Upper lobe of right lung (tissue), 1 donor: Measurements from ENCODE around the gene GOLPH3L. TPM values are rescaled to one million over a fixed set of nuclear protein-coding genes. Genes with fewer than 3 reads are reported as not detected.
"Not testable (repeated sequence)": the region's sequence is repeated elsewhere in the genome, so short reads cannot be mapped to it uniquely, and the experiment has no call there.

Source experiments
- ATAC-seq: fragments of 200-7000 bp; cut with Tn5 transposase; one replicate; pipeline ENCODE4 v1.9.1; 2020; ENCODE audit warnings: mild to moderate bottlenecking, moderate library complexity
- DNase-seq: peaks from one replicate; pipeline ENCODE4 v3.0.0-alpha.2; 2020
- H3K27ac ChIP-seq: fragments of 200-600 bp; one replicate; pipeline ENCODE4 v1.8.0; 2022
- H3K27me3 ChIP-seq: fragments of 200-600 bp; one replicate; pipeline ENCODE4 v1.8.0; 2022; ENCODE audit warnings: mild to moderate bottlenecking
- H3K36me3 ChIP-seq: fragments of 200-600 bp; one replicate; pipeline ENCODE4 v1.8.0; 2022
- H3K4me1 ChIP-seq: fragments of 200-600 bp; one replicate; pipeline ENCODE4 v1.8.0; 2022
- H3K4me3 ChIP-seq: fragments of 200-600 bp; one replicate; pipeline ENCODE4 v1.8.0; 2022; ENCODE audit warnings: mild to moderate bottlenecking
- H3K9me3 ChIP-seq: fragments of 200-600 bp; one replicate; pipeline ENCODE4 v1.8.0; 2022
- intact Hi-C: fragments of 100-400 bp; cut with DNase I; formaldehyde crosslinking; loops from one replicate; pipeline ENCODE4 v1.11.0; 2022
- total RNA-seq: library from RNA; stranded (reverse); fragmentation: NEBNext Ultra II Directional; extraction: Animal tissue kit (Norgen Biotek cat#: 25700); gene quantifications from one replicate; pipeline ENCODE4 v1.2.1, GENCODE V29; 2021
- TF ChIP-seq, protein P1 (sequence below): fragments of 200-600 bp; IDR thresholded peaks from one replicate; pipeline ENCODE4 v1.8.0; 2022; ENCODE audit warnings: antibody characterized with exemption
- donor health status: DM: no; HTN: yes; CAD: no; lungs with severe emphysema.

The GOLPH3L gene
- total RNA-seq, 1 donor from 2014 or later = 32.2 TPM

DNA sequence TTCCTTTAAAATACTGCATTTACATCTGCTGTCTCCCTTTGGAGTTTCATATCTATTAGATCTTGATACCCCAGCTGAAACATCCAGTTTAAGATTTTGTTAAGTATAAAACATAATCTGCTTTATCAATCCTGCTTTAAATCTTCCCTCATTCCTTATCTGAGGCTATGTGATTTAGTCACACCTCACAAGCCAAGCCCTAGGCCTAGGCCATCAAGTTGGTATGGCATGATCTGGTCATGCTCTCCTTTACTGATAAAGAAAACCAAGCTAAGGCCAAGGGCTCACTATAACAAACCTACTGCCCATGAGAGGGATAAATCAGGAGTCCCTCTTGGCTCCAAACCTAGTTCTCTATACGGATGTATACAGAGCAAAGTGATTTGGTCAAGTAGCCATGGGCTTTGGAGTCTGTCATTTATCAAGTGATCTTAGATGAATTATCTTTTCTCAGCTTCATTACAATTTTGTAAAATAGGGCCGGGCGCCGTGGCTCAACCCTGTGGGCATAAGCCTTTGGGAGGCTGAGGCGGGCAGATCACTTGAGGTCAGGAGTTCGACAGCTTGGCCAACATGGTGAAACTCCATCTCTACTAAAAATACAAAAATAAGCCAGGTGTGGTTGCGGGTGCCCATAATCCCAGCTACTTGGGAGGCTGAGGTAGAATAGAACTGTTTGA lies 90.4 kb downstream of the GOLPH3L start:
- no peaks in the 10 kb centered on the region for H3K36me3 ChIP-seq
- TF ChIP-seq, protein P1, sequence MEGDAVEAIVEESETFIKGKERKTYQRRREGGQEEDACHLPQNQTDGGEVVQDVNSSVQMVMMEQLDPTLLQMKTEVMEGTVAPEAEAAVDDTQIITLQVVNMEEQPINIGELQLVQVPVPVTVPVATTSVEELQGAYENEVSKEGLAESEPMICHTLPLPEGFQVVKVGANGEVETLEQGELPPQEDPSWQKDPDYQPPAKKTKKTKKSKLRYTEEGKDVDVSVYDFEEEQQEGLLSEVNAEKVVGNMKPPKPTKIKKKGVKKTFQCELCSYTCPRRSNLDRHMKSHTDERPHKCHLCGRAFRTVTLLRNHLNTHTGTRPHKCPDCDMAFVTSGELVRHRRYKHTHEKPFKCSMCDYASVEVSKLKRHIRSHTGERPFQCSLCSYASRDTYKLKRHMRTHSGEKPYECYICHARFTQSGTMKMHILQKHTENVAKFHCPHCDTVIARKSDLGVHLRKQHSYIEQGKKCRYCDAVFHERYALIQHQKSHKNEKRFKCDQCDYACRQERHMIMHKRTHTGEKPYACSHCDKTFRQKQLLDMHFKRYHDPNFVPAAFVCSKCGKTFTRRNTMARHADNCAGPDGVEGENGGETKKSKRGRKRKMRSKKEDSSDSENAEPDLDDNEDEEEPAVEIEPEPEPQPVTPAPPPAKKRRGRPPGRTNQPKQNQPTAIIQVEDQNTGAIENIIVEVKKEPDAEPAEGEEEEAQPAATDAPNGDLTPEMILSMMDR = no peak
- DNase-seq (no peak), ATAC-seq (no peak)
- no peaks in the 10 kb centered on the region for H3K9me3 ChIP-seq
- H3K4me3 ChIP-seq = no peak overlapping the region
- intact Hi-C loops = no loop called here
- H3K27ac ChIP-seq = no peak overlapping the region
- no peaks in the 10 kb centered on the region for H3K27me3 ChIP-seq
- peaks cover 37% of the 10 kb centered on the region for H3K4me1 ChIP-seq

DNA sequence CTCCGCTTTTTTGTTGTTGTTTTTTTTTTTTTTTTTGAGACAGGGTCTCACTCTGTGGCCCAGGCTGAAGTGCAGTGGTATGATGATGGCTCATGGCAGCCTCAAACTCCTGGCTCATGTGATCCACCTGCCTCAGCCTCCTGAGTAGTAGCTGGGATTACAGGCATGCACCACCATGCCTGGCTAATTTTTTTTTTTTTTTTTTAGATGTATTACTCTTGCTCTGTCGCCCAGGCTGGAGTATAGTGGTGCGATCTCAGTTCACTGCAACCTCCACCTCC lies 91.6 kb downstream of the GOLPH3L start:
- intact Hi-C loops, H3K27ac ChIP-seq, H3K27me3 ChIP-seq, H3K36me3 ChIP-seq, ATAC-seq, H3K4me3 ChIP-seq, H3K9me3 ChIP-seq: not testable (repeated sequence)
- H3K4me1 ChIP-seq = peaks cover 25% of the 10 kb centered on the region
- peak; percentile 3 for DNase-seq

DNA sequence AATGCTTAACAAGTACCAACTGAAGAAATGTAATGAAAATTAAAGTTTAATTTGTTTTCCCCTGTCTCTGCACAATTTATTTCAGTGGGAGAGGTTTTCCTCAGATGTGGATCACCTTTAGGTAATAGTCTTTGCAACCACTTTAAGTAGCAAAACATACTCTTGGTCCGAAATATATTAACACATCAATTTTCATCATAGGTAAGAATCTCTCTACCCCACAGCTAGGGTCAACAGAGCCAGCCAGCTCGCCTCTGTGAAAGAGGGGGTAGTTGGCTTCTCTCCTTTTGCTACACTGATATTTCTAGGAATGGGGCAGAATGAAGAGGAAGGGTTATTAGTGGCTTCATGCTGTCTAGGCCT lies 92.7 kb downstream of the GOLPH3L start:
- DNase-seq (no peak), ATAC-seq (no peak)
- TF ChIP-seq, protein P1 = no peak
- intact Hi-C loops = no loop called here
- H3K27ac ChIP-seq = peak overlapping the region; percentile 79
- no peaks in the 10 kb centered on the region for H3K27me3 ChIP-seq
- H3K4me3 ChIP-seq = no peak overlapping the region
- H3K4me1 ChIP-seq = peaks cover 18% of the 10 kb centered on the region
- H3K36me3 ChIP-seq = no peaks in the 10 kb centered on the region
- no peaks in the 10 kb centered on the region for H3K9me3 ChIP-seq

DNA sequence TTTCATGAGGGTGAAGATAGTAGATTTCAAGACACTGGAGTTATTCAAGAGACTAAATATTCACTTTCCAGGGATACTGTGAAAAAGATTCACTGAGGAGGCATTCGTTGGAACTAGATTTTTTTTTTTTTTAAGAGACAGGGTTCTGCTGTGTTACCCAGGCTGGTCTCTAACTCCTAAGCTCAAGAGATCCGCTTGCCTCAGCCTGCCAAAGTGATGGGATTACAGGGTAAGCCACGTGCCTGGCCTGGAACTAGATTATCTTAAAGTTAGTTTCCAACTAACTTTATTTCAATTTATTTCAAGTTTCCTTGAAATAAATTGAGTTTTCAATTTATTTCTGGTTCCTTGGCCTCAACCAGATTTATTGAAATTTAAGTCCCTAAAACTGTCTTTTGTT lies 93.2 kb downstream of the GOLPH3L start:
- no peaks in the 10 kb centered on the region for H3K36me3 ChIP-seq
- peaks cover 15% of the 10 kb centered on the region for H3K4me1 ChIP-seq
- H3K27me3 ChIP-seq = no peaks in the 10 kb centered on the region
- intact Hi-C loops = no loop called here
- DNase-seq (no peak), ATAC-seq (no peak)
- TF ChIP-seq, protein P1 = no peak
- no peak overlapping the region for H3K4me3 ChIP-seq
- H3K9me3 ChIP-seq = no peaks in the 10 kb centered on the region
- no peak overlapping the region for H3K27ac ChIP-seq

DNA sequence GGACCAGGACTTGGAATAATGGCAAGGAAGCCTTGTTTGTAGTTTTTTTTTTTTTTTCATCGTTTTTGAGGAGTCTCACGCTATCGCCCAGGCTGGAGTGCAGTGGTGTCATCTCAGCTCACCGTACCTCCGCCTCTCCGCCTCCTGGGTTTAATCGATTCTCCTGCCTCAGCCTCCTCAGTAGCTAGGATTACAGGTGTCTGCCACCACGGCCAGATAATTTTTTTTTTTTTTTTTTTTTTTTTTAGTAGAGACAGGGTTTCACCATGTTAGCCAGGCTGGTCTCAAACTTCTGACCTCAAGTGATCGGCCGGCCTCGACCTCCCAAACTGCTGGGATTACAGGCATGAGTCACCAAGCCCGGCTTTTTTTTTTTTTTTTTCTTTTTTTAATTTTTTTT lies 94.6 kb downstream of the GOLPH3L start:
- H3K36me3 ChIP-seq, ATAC-seq, H3K27ac ChIP-seq, intact Hi-C loops, H3K4me3 ChIP-seq, DNase-seq, H3K27me3 ChIP-seq, H3K9me3 ChIP-seq: not testable (repeated sequence)
- peaks cover 15% of the 10 kb centered on the region for H3K4me1 ChIP-seq

DNA sequence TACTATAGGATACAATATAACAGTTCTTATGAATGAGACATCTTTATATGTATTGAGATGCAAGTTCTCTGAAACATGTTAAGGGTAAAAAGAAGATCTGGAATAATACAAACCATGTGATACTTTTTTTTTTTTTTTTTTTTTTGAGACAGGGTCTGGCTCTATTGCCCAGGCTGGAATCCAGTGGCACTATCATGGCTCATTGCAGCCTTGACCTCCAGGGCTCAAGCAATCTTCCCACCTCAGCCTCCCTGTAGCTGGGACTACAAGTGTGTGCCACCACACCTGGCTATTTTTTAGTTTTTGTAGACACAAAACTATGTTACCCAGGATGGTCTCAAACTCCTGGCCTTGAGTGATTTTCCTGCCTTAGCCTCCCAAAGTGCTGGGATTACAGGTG lies 95.4 kb downstream of the GOLPH3L start:
- intact Hi-C loops = no loop called here
- H3K27ac ChIP-seq = no peak overlapping the region
- H3K4me1 ChIP-seq = peaks cover 15% of the 10 kb centered on the region
- ATAC-seq (no peak), DNase-seq (no peak)
- H3K4me3 ChIP-seq = no peak overlapping the region
- no peaks in the 10 kb centered on the region for H3K36me3 ChIP-seq
- TF ChIP-seq, protein P1 = no peak
- no peaks in the 10 kb centered on the region for H3K9me3 ChIP-seq
- no peaks in the 10 kb centered on the region for H3K27me3 ChIP-seq

DNA sequence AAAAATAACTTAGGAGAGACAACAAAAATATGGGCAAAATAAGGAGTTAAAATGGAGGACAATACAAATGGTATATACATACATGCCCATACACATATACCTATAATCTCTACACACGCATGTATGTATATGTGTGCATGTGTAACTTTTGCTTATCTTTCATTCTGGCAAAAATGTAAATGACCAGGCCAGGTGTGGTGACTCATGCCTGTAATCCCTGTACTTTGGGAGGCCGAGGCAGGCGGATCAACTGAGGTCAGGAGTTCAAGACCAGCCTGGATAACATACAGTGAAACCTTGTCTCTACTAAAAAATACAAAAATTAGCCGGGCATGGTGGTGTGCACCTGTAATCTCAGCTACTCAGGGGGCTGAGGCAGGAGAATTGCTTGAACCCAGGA lies 98.6 kb downstream of the GOLPH3L start:
- H3K4me3 ChIP-seq, H3K27ac ChIP-seq, ATAC-seq, intact Hi-C loops, DNase-seq, H3K4me1 ChIP-seq, H3K27me3 ChIP-seq, H3K36me3 ChIP-seq, H3K9me3 ChIP-seq: not testable (repeated sequence)
